HG03159 (cell line): ENCODE measurements around the gene GPR55.

Experiments
- ATAC-seq: cut with Tn5 transposase; IDR thresholded peaks from one replicate; pipeline ENCODE4 v1.9.1; 2021; ENCODE audit warnings: mild to moderate bottlenecking, moderate library complexity; ENCODE audit not compliant: unreplicated experiment

Gene GPR55

GRCh38 chr2:230935130-230935430, 10.0 kb upstream of the GPR55 start:
- no peak for ATAC-seq

- no peak for ATAC-seq
Observed at GRCh38 chr2:230934231-230935129, 9.4 kb upstream of the GPR55 start.

DNA sequence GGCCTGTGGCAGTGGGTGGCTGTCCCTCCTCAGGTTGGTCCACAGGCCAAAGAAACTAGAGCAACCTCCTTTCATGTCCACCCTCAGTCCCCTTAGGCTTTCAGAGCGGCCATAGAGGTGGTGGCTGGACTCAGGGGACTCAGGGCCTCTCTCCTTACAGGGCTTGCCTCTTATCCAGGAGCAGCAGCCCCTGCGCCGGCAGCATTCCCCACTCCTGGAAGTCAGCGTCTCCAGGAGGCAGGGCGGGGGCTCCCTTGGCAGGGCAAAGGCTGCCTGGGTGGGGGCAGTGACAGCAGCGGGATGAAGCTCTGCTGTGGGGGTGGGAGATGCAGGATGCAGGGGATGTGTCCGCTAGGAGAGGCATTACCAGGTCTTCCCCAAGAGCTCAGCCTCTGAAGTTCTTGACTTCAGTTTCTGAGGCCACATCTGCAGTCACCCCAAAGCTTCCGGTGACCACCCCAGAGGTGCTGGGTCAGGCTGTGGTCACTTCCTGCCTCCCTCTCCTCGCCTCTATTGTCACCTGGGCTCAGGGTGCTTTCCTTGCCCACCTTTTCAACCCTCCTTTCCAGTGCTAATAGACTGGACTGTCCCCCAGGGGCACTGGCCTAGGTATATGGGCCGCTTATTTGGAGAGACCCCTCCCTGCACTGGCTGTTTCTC, 8.6 kb upstream of the GPR55 start:
- no peak for ATAC-seq

DNA sequence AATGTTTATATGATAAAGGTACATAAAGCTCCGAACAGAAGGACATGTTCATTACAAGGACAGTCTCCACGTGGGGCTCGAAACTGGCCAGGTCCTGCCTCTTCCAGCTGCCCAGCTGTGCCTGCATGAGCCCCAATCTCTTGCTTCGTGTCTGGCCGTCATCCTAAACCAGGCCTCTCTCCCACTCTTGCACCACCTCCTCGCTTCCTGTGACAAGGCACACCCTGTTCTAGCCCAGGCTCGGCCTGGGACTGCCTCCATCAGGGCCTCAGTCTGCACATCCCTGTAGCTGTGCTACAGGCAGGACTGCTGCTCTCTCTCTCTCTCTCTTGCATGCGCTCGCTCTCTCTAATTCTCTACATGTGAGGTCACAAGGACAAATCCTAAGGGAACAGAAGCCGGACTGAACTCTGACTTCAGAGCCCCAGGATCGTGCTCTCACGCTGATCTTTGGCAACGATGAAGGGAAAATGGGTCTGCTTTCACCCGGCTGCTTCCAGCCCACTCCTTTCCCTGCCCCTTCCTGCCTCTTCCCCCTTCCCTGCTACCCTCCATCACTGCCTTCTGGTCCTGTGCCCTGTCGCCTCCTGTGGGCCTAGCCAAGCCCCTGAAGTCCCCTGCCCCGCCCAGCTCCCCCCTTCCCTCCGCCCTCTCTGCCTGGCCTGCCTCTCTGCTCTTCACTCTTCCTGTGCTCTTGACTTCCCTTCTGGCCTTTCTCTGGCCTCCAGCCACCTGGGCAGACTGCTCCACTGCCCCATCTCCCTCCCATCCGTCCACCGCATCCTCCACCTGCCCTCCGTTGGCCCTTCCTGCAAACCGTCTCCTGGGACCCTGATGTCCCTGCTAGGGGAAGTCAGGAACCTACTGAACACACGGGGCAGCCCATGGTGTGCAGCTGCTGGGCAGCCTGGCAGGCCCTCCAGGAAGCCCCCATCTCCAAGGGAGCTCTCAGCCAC, 7.8 kb upstream of the GPR55 start:
- ATAC-seq = no peak

GRCh38 chr2:230931556-230932231, 6.7 kb upstream of the GPR55 start:
- ATAC-seq = no peak

DNA sequence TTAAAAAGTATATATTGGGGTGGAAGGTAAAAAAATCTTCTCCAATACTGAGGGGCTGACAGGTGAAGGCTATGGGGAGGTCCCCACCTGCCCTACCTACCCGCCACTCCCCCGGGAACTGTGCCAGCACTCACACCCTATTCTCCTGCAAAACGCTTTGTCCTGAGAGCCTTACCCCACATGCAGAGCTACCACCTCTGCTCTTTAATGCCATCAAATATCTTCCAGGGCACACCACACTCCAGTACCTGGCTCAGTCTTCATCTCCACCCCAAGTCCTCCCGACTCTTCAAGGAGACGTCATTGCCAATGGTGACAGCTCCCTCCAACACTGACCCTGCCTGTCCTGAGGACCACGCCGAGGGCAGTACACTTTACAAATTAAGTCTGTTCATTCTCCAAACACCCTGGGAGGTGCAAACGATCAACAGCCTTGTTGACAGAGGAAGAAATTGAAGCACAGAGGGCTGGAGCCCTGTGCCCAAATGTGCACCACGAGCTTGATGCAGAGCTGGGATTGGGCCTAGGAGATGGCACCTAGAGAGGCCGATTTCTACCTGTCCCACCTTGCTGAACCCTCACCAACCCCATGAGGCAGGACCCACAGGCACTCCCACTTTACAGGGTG, 6.0 kb upstream of the GPR55 start:
- ATAC-seq = no peak

DNA sequence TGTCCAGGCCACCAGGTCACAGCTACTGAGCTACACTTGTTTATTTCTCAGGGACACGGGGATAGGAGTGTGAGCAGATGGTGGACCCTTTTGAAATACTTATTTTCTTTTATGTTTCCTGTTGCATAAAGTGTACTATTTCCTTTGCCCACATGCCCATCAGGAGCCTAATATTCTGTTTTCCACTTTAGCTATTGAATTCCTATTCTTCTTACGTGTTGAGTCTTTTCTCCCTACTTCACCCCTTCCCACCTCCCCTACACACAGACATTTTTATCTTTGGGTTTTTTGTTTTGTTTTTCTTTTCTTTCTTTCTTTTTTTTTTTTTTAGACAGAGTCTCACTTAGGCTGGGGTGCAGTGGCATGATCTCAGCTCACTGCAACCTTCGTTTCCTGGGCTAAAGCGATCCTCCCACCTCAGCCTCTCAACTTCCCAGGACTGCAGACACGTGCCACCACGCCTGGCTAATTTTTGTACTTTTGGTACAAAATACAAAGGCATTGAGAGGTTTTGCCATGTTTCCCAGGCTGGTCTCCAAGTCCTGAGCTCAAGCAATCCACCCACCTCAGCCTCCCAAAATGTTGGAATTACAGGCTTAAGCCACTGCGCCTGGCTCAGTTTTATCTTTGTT, 5.2 kb upstream of the GPR55 start:
- no peak for ATAC-seq

- ATAC-seq = no peak
Observed at GRCh38 chr2:230929381-230930148, 4.5 kb upstream of the GPR55 start.

DNA sequence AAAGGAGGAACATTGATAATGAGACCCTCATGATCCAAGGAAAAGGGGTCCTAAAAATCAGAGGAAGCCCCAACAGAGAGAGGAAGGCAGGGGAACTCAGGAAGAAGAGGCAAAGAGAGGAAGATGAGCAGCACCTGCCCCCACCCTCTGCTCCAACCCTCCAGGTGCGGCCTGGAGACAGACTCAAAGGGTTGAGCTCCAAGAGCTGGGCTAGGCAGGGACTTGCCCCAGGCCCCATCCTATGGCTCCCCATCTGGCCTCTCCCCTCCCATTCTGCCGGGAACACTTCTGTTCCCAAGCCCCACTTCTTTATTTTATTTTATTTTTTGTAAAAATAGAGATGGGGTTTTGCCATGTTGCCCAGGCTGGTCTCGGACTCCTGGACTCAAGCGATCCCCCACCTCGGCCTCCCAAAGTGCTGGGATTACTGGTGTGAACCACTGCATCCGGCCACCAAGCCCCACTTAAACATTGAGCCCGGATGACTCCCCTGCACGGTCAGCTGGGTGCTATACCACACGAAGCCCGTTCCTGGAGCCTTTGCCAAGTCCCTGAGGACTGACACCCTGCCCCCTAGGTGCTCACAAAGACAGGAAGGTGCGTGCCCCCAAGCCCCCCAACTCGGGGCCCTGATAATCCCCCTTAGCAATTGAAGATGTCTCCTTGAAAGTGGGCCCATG, 3.8 kb upstream of the GPR55 start:
- no peak for ATAC-seq

GRCh38 chr2:230927711-230928341, 2.8 kb upstream of the GPR55 start:
- ATAC-seq = no peak

DNA sequence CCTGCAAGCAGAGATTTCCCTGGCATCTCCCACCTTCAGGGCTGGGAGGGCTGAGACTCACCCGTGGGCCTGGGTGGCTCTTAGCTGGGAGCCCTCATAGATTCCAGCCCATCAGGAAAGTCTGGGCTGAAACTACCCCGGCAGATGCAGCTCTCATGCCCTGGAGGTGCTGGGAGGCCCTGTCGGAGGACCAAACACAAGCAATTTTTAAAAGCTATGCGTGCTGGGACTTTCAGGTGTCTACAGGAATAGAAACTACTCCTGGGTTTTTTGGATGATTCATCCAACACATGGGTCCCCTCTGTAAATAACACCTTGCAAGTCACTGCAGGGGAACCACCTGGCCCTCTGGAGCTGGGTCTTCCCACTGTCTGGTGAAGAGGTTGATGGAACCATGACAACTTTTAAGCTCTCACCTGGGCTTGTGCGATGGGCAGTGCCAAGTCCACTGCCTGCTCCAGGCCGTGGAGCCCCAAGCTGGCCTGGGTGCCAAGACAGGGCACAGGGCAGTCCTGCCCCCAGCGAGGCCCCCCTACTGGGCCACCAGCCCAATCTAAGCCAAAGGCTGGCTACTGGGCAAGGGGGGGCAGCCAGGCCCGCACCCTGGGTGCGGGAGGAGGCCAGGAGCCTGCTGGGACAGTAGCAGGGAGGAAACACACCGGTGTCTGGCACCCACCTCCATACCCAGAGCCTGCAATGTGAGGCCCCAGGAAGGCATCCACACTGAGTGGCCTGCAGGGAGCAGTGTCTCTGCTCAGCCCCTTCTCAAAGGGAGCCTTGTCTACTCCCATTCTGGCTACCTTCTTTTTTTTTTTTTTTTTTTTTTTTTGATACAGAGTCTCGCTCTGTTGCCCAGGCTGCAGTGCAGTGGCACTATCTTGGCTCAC, 1.1 kb upstream of the GPR55 start:
- no peak for ATAC-seq

- ATAC-seq = no peak
Observed at GRCh38 chr2:230925443-230925878, 419 bp upstream of the GPR55 start.

DNA sequence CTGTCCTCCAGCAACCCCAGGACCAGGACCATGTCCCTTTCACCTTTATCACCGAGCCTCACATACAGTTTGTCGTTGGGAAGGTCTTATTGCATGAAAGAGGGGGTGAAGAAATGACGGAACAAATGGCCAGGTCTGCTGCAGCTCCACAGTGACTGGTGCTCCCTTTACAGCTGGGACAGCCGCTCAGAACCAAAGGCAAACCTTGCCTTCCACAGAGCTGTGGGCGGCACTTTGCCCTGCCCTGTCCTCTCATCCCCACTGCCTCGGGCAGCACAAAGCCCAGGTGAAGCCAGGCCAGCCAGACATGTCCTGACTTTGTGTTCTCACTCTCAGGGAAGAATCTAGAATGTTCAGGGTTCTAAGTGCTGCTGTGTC, 961 bp downstream of the GPR55 start:
- no peak for ATAC-seq

- ATAC-seq = no peak
Observed at GRCh38 chr2:230922951-230923717, 1.9 kb downstream of the GPR55 start.

GRCh38 chr2:230921806-230922595, 3.0 kb downstream of the GPR55 start:
- no peak for ATAC-seq

GRCh38 chr2:230920167-230920566, 4.9 kb downstream of the GPR55 start:
- no peak for ATAC-seq
